Measurements from ENCODE around the gene BMP2K. TPM values are rescaled to one million over a fixed set of nuclear protein-coding genes. Genes with fewer than 3 reads are reported as not detected.
"Not testable (repeated sequence)": the region's sequence is repeated elsewhere in the genome, so short reads cannot be mapped to it uniquely, and the experiment has no call there.

Gene BMP2K
- total RNA-seq, 1 experiment from 2014 or later = 27.4 TPM

- no peak for DNase-seq
- H3K4me1 Mint-ChIP-seq (ENCODE audit: low read depth, unreplicated experiment) = no peaks in the 10 kb centered on the region
- intact Hi-C loops (cut with micrococcal nuclease; ENCODE audit: unreplicated experiment) = no loop called here
- no peaks in the 10 kb centered on the region for H3K36me3 Mint-ChIP-seq (ENCODE audit: insufficient read depth, unreplicated experiment)
- TF ChIP-seq, protein P1, sequence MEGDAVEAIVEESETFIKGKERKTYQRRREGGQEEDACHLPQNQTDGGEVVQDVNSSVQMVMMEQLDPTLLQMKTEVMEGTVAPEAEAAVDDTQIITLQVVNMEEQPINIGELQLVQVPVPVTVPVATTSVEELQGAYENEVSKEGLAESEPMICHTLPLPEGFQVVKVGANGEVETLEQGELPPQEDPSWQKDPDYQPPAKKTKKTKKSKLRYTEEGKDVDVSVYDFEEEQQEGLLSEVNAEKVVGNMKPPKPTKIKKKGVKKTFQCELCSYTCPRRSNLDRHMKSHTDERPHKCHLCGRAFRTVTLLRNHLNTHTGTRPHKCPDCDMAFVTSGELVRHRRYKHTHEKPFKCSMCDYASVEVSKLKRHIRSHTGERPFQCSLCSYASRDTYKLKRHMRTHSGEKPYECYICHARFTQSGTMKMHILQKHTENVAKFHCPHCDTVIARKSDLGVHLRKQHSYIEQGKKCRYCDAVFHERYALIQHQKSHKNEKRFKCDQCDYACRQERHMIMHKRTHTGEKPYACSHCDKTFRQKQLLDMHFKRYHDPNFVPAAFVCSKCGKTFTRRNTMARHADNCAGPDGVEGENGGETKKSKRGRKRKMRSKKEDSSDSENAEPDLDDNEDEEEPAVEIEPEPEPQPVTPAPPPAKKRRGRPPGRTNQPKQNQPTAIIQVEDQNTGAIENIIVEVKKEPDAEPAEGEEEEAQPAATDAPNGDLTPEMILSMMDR (IDR thresholded peaks at IDR 0.05; ENCODE audit: unreplicated experiment) = no peak
- CTCF ChIA-PET = no interaction called here
- no peaks in the 10 kb centered on the region for H3K27me3 Mint-ChIP-seq (ENCODE audit: unreplicated experiment)
- no peak overlapping the region for H3K27ac Mint-ChIP-seq (ENCODE audit: unreplicated experiment)
- no TSS peak for BruUV-seq (replicated peaks)
- no peak overlapping the region for H3K4me3 Mint-ChIP-seq (ENCODE audit: low read depth, unreplicated experiment)
- H3K9me3 Mint-ChIP-seq (ENCODE audit: low read depth, unreplicated experiment) = no peaks in the 10 kb centered on the region
Measured at GRCh38 chr4:78829296-78829695, 53.1 kb downstream of the BMP2K start.

- H3K36me3 Mint-ChIP-seq (ENCODE audit: insufficient read depth, unreplicated experiment); BruUV-seq (replicated peaks); DNase-seq; H3K27me3 Mint-ChIP-seq (ENCODE audit: unreplicated experiment); H3K4me1 Mint-ChIP-seq (ENCODE audit: low read depth, unreplicated experiment); intact Hi-C loops (cut with micrococcal nuclease; ENCODE audit: unreplicated experiment); H3K4me3 Mint-ChIP-seq (ENCODE audit: low read depth, unreplicated experiment); CTCF ChIA-PET; H3K27ac Mint-ChIP-seq (ENCODE audit: unreplicated experiment); H3K9me3 Mint-ChIP-seq (ENCODE audit: low read depth, unreplicated experiment): not testable (repeated sequence)
Measured at GRCh38 chr4:78839676-78840075, 63.5 kb downstream of the BMP2K start.

GRCh38 chr4:78840286-78840685 lies 64.1 kb downstream of the BMP2K start:
- BruUV-seq (replicated peaks); H3K4me1 Mint-ChIP-seq (ENCODE audit: low read depth, unreplicated experiment); CTCF ChIA-PET; H3K27me3 Mint-ChIP-seq (ENCODE audit: unreplicated experiment); H3K9me3 Mint-ChIP-seq (ENCODE audit: low read depth, unreplicated experiment); H3K4me3 Mint-ChIP-seq (ENCODE audit: low read depth, unreplicated experiment); DNase-seq; H3K27ac Mint-ChIP-seq (ENCODE audit: unreplicated experiment); intact Hi-C loops (cut with micrococcal nuclease; ENCODE audit: unreplicated experiment); H3K36me3 Mint-ChIP-seq (ENCODE audit: insufficient read depth, unreplicated experiment): not testable (repeated sequence)

- Mint-ChIP-seq H3K27ac (ENCODE audit: unreplicated experiment) (no peak overlapping the region), H3K27me3 (ENCODE audit: unreplicated experiment) (no peaks in the 10 kb centered on the region), H3K9me3 (ENCODE audit: low read depth, unreplicated experiment) (no peaks in the 10 kb centered on the region), H3K4me3 (ENCODE audit: low read depth, unreplicated experiment) (no peak overlapping the region), H3K36me3 (ENCODE audit: insufficient read depth, unreplicated experiment) (no peaks in the 10 kb centered on the region), H3K4me1 (ENCODE audit: low read depth, unreplicated experiment) (no peaks in the 10 kb centered on the region)
- CTCF ChIA-PET = no interaction called here
- intact Hi-C loops (cut with micrococcal nuclease; ENCODE audit: unreplicated experiment) = no loop called here
- no TSS peak for BruUV-seq (replicated peaks)
- TF ChIP-seq, protein P1 (IDR thresholded peaks at IDR 0.05; ENCODE audit: unreplicated experiment) = no peak
- DNase-seq = no peak
Measured at GRCh38 chr4:78845472-78845871, 69.3 kb downstream of the BMP2K start.

GRCh38 chr4:78846258-78846657 lies 70.1 kb downstream of the BMP2K start:
- intact Hi-C loops (cut with micrococcal nuclease; ENCODE audit: unreplicated experiment) = no loop called here

More at GRCh38 chr4:78846258-78846657, 70.1 kb downstream of the BMP2K start:
- H3K27me3 Mint-ChIP-seq (ENCODE audit: unreplicated experiment) = no peaks in the 10 kb centered on the region
- DNase-seq = no peak
- no peaks in the 10 kb centered on the region for H3K9me3 Mint-ChIP-seq (ENCODE audit: low read depth, unreplicated experiment)
- TF ChIP-seq, protein P1 (IDR thresholded peaks at IDR 0.05; ENCODE audit: unreplicated experiment) = no peak
- H3K4me3 Mint-ChIP-seq (ENCODE audit: low read depth, unreplicated experiment) = no peak overlapping the region
- H3K4me1 Mint-ChIP-seq (ENCODE audit: low read depth, unreplicated experiment) = no peaks in the 10 kb centered on the region
- CTCF ChIA-PET = no interaction called here
- BruUV-seq (replicated peaks) = no TSS peak
- H3K36me3 Mint-ChIP-seq (ENCODE audit: insufficient read depth, unreplicated experiment) = no peaks in the 10 kb centered on the region
- no peak overlapping the region for H3K27ac Mint-ChIP-seq (ENCODE audit: unreplicated experiment)
